HG02970 (cell line): ENCODE measurements around the gene ZBTB7B.

Source experiments
- ATAC-seq: cut with Tn5 transposase; IDR thresholded peaks from one replicate; pipeline ENCODE4 v1.9.1; 2021; ENCODE audit warnings: mild to moderate bottlenecking, moderate library complexity, moderate number of reproducible peaks; ENCODE audit not compliant: unreplicated experiment, low FRiP score

The ZBTB7B gene

DNA sequence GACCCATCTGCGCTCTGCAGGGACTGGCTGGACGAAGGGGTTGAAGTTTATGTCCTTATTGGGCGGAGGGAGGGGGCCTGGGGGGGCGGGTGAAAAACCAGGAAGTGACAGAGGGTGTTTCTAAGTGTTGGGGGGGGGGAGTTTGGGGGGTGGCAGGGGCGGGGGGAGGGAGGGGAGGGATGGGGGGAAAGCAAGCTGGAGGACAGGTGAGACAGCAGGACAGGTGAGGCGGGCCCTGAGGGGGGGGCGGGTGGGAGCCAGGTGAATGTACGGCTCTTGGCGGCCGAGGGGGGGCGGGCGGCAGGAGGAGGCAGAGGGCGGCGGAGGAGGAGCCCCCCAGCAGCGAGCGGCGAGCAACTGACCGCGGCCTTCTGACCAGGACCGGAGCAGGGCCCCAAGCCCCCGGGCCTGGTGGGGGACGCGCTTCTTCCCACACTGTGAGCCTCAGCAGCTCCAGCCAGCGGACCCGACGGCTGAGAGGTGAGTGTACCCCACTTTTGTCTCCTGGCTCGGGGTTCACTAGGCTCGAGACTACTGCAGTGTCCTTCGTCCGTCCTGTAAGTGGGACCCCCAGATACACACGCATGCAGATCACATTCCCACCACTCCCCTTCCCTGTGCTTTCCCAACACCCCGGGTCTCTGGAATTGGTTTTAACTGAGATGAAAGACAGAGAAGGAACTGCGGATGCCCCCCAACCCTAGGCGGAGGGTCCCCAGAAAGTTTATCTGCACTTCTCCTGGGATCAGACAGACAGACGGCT lies at the start of gene ZBTB7B:
Gene ZBTB7B (plus strand): TSS at position 339 of the 763 bp plus-strand sequence. CDS start 11,859 bp downstream, outside the sequence.
- ATAC-seq = no peak

GRCh38 chr1:154953611-154954038 lies 49.0 kb upstream of the ZBTB7B start:
- no peak for ATAC-seq

GRCh38 chr1:154954541-154954940 lies 48.1 kb upstream of the ZBTB7B start:
- no peak for ATAC-seq

DNA sequence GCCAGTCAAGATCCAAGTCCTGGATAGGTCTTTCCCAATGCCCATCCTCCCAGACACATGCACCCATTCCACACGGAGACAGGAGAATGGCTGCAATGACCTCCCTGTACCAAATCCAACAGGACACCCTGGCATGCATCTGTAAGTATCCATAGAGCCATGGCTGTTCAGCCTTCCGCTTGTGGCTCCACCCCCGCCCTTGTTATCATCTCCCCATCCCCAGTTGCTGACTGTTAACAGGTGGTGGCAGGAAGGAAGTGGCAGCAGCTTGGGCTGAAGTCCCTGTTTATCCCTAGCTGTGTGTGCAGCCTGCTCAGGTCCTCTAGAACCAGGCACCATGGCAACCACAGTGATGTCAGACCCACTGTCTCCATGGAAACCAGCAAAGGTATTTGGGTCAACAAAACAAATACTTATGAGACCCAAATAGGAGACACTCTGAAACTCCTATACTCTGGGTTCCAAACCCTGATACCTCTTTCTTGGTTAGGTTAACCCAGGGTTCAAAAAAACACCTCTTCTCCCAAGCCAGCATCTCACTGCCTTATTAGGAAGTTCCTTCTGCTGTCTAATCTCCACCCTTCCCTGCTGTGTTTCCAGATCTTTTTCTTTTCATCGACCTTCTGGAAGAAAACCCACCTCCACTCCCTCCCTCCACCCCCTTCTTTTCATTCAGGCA lies 47.4 kb upstream of the ZBTB7B start:
- peak; percentile 46 for ATAC-seq

DNA sequence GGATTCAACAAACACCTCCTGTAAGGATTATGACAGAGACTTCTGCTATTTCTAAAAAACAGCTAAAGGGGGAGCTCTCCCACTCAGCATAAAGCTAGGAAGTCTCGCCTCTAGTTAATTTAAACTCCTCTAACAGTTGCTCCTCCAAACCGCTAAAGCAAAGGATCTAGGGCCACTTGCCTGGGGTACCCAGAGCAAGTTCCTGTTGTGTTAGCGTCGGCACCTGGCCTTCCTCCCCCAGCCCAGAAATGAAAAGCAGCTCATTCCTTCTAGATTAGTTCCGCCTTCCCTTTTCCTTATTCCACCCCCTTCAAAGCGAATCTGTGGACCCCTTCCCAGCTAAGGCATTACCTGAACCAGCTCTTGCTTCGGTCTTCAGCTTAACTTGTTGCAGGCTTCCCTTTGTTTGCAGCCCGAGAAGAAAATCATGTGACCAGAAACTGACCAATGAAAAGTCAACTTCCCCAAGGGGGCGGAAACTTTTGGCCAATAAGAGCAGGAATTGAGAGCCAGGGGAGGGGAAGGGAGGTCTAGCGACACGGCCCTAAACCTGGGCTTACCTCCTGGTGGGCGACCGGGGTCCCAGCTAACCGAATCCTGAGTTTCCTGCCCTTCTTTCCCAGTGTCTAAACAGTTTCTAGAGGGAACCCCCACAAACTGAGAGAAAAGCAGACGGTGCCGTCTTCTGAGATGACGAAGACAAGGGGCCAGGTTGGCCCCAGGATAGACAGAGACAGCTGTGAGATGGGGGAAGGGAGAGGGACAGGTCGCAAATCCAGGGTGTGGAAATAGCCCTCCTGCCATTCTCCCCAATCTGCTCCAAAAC lies 46.7 kb upstream of the ZBTB7B start, which contains the start of gene PBXIP1:
Gene PBXIP1 (minus strand): TSS at position 382 of the 826 bp plus-strand sequence. CDS start 2,378 bp downstream, outside the sequence.
- ATAC-seq = peak; percentile 65

DNA sequence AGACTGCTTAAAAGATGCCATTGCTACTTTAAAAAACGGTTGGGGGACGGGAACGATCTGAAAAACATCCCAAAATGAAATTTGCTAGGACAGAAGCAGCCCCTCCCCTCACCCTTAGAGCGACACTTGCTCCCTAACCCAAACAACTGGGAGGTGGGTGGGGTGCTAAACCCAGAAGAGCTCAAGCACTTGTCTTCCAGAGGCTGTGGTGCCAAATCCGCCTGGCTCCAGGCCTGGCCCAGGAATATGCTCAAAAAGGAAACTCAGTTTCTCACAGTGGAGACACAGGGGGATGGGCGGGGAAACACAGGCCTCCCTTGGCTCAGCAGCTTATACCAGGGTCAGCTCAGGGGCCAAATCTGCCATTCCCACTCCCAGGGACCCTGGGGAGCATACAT lies 46.1 kb upstream of the ZBTB7B start:
- no peak for ATAC-seq

- no peak for ATAC-seq
Measured at GRCh38 chr1:154957091-154957657, 45.4 kb upstream of the ZBTB7B start.

- no peak for ATAC-seq
Measured at GRCh38 chr1:154958036-154958435, 44.6 kb upstream of the ZBTB7B start.

DNA sequence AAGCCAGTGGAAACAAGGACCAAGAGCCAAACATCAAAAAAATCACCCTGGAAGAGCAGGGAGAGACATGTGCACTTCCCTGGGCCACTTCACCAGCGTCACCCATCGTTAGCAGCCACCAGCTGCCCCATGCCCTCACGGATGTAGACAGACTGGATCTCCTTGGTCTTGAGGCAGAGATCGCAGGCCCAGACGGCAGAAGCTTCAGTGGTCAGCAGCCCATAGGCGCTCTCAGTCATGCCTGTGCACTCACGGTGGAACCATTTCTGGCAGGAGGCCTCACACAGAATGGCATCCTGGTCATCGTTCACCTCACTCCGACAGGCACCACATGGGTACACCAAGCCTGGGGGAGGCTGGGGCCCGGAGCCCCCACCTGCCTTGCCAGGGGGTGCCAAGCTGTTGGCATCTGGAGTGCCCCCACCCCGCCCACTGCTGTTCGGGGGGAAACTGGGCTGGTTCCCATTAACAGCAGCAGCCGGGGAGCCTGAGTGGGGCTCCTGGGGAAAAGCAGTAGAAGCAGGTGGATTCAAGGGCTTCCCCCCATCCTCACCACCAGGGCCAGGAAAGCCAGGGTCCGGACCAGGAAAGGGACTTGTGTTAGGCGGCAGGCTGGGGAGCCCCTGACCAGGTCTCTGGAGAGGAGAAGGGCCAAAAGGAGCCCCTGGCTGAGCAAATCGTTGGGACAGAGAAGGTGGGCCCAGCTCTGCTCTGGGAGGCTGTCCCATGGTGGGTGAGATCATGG lies 43.7 kb upstream of the ZBTB7B start:
- ATAC-seq = no peak

- no peak for ATAC-seq
Measured at GRCh38 chr1:154959426-154959780, 43.2 kb upstream of the ZBTB7B start.

DNA sequence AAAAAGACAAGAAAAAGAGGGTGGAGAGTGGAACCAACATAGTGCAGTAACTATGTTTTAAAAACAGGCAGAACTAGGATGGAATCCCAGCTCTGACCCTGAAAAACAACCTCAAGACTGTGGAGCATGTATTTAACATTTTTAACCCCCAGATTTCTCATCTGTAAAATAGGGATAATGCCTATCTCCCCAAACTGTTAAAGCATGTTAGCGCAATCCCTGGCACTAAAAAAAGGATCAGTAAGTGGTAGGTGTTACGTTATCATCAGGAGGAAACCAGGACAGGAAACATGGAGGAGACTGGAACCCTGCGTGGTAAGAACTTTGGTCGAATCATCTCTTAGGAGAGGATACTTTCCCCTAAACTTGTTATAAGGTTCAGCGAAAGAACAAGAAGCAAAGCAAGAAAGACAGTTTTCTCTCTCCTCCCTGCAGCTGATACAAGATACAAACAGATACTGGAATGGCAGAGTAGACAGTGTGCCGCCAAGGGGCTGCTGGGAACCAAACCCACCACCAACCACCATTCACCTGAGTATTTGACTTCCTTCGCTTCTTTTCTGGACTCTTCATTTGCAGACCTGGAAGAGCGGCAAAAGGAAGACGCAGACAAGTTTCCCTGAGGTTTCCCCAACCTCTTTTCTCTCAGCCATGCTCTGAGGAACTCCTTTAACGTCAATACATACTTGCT lies 42.0 kb upstream of the ZBTB7B start:
- no peak for ATAC-seq

DNA sequence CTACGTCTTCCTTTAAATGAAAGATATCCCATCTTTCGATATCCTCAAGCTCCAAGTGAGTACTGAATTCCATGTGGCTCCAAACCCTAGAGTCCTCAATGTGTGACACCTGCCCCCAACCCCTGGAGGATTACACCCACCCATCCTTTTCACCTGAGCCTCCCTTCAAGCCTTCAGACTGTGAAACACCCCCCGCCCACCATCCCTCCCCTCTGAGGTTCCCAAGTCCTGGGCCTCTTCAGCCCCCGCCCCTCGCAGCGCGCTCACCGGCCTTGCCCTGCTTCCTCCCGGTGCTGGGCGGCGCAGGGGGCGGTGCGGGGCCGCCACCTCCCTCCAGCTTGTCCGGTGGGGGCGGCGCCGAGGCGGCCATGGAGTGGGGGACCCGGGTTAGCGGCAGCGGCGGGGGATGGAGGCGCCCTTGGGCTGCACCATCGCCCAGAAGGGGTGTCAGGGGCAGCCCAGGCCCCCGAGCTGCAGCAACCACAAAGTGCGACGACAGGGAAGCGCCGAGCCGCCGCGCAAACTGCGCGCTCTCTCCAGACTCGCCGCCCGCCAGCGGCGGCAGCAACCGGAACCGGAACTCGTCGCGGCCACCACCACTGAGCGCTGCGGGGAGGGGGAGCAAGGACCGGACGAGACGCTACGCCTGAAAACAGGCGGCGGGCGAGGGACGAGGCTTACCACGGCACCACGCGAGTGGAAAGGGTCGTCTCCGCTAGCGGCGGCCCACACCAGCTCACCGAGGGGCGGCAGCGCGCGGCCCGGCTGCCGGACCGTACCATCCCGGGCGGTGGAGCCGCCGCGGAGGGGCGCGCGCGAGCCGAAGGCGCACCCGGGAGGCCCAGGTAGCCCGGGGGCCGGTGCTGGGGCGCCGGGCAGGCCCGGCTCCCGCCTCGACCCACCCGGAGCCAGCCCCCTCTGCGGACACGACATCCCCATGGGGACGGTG lies 41.1 kb upstream of the ZBTB7B start, which contains the start of gene PYGO2:
Gene PYGO2 (minus strand): TSS at position 576 of the 949 bp plus-strand sequence. CDS start 206 bp downstream, at position 370.
- ATAC-seq = peak; percentile 74

DNA sequence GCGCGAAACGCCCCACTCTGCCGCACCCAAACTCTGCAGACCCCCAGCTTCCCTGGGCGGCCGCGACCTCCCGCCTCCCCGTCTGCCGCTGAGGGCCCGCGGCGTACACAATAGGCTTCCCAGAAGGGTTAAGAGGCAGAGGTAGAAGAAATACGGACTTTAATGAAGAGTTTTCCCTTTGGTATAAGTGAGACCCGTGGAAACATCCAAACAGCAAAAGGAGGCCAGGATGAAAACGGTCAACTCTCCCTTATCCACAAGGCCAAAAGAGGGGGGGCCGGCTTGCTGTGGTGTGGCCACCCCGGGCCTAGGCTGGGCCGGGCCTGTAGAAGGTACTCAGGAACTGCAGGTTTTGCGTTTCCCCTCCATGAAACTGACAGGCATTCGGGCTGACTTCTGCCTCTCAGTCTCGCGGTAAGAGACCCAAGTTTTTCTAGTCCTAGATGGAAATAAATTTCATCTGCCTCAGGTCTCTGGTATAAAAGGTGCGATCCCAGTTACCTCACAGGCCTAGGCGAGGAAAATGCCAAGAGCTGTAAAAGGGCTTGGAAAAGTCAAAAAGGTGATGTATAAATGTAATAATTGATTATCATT lies 40.3 kb upstream of the ZBTB7B start:
- ATAC-seq = peak; percentile 14

DNA sequence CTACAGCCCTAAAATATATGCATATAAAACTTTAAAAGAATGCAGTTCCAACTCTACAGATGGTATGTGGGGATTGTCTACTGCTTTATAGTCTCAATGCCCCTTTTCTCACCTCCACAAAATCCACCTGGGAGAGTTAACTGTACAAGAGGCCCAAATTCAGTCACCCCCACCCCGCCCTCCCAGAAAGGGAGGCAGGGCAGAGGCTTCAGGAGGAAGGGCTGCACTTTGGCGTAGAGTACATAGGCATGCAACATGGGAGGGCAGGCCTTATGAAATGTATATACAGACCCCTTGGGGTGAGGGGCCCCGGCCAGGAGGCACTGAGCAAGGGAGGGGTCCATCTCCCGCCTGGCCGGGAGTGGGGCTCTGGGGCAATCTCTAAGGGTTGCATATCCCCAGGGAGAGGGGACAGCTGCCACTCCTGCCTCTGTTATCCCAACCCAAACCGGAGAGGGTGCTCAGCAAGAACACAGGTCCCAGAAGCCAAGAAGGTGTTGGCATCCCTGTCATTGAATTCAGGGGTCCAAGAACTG lies 39.7 kb upstream of the ZBTB7B start:
- no peak for ATAC-seq

DNA sequence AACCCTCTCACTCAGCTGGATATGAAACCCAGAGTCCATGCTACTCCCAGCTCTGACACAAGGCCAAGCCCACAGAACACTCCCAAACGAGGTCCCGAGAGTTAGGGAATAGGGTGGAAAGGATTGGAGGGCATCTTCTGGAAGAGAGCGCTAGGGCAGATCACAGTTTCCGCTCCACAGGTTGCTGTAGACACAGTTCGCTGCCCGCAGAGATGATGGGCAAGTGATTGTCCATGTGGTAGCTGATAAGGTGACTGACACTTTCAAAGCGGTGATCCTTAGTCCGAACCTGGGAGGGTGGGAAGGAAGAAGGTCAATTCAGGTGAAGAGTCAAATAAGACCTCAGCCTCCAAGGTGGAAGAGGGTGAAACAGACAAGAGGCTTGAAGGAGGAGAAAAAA lies 39.0 kb upstream of the ZBTB7B start:
- no peak for ATAC-seq

GRCh38 chr1:154964359-154964758 lies 38.2 kb upstream of the ZBTB7B start:
- ATAC-seq = no peak

- ATAC-seq = no peak
Measured at GRCh38 chr1:154966111-154966510, 36.5 kb upstream of the ZBTB7B start.
